IMR-90 (cell line): ENCODE measurements around the gene SIK3. TPM values are rescaled to one million over a fixed set of nuclear protein-coding genes. Genes with fewer than 3 reads are reported as not detected.

ENCODE experiments used
- ATAC-seq: fragments of 200-7000 bp; cut with Tn5 transposase; 2 replicates; pipeline ENCODE4 v1.9.1; 2020; ENCODE audit warnings: low read depth, mild to moderate bottlenecking, moderate library complexity
- BruUV-seq: library from RNA; stranded (reverse); fragments of 400-500 nt; replicated peaks from 2 replicates; lab custom pipeline; 2021; lab: Mats Ljungman, UMichigan
- CTCF ChIA-PET: fragments of 300-600 bp; formaldehyde crosslinking; extraction: SDS; loops from one replicate; lab custom pipeline; 2021; ENCODE audit warnings: antibody characterized with exemption; lab: Yijun Ruan, JAX
- POLR2A ChIA-PET: fragments of 300-600 bp; sonication (Branson Sonifier 250); formaldehyde crosslinking; loops from one replicate; lab custom pipeline; 2022; ENCODE audit warnings: antibody characterized with exemption; ENCODE audit not compliant: unreplicated experiment; lab: Charles Lee
- DNase-seq: peaks from one replicate; pipeline ENCODE4 v3.0.0; 2013
- H2AFZ ChIP-seq: replicated peaks from 2 replicates; pipeline ENCODE3; 2013; ENCODE audit warnings: low read length, mild to moderate bottlenecking; ENCODE audit not compliant: poor library complexity
- H2AK5ac ChIP-seq: 2 replicates; pipeline ENCODE4 v1.6.1; 2013; ENCODE audit warnings: low read depth, low read length, inconsistent platforms
- H2AK9ac ChIP-seq: replicated peaks from 2 replicates; pipeline ENCODE3; 2013; ENCODE audit warnings: mild to moderate bottlenecking, low read depth, low read length, moderate library complexity; ENCODE audit not compliant: poor library complexity
- H2BK120ac ChIP-seq: 2 replicates; pipeline ENCODE4 v1.6.1; 2013; ENCODE audit warnings: low read depth, low read length, inconsistent platforms
- H2BK15ac ChIP-seq: 3 replicates; pipeline ENCODE4 v1.6.1; 2013; ENCODE audit warnings: low read depth, low read length, inconsistent platforms
- H2BK20ac ChIP-seq: 2 replicates; pipeline ENCODE4 v1.6.1; 2013; ENCODE audit warnings: low read depth, mild to moderate bottlenecking, inconsistent platforms, low read length, moderate library complexity
- H2BK5ac ChIP-seq: 2 replicates; pipeline ENCODE4 v1.6.1; 2013; ENCODE audit warnings: mild to moderate bottlenecking, low read depth, low read length, inconsistent platforms; ENCODE audit not compliant: poor library complexity, severe bottlenecking
- H3K14ac ChIP-seq: replicated peaks from 2 replicates; pipeline ENCODE4 v1.6.1; 2013; ENCODE audit warnings: low read depth, low read length, inconsistent platforms
- H3K18ac ChIP-seq: 2 replicates; pipeline ENCODE4 v1.6.1; 2013; ENCODE audit warnings: low read depth, low read length, control low read depth
- H3K23ac ChIP-seq: 2 replicates; pipeline ENCODE4 v1.6.1; 2013; ENCODE audit warnings: low read depth, low read length, inconsistent platforms
- H3K27ac ChIP-seq: 2 replicates; pipeline ENCODE4 v1.5.1; 2013; ENCODE audit warnings: mild to moderate bottlenecking, control low read depth, low read length; ENCODE audit not compliant: insufficient read depth
- H3K27me3 ChIP-seq: 2 replicates; pipeline ENCODE4 v1.6.1; 2013; ENCODE audit warnings: low read length; ENCODE audit not compliant: control insufficient read depth, insufficient read depth
- H3K36me3 ChIP-seq: 2 replicates; pipeline ENCODE4 v1.6.1; 2013; ENCODE audit warnings: low read length, mixed read lengths; ENCODE audit not compliant: control insufficient read depth, insufficient read depth
- H3K4ac ChIP-seq: 2 replicates; pipeline ENCODE4 v1.6.1; 2013; ENCODE audit warnings: low read depth, low read length, inconsistent platforms
- H3K4me1 ChIP-seq: 2 replicates; pipeline ENCODE4 v1.6.1; 2013; ENCODE audit warnings: low read length, mixed read lengths; ENCODE audit not compliant: control insufficient read depth, insufficient read depth
- H3K4me2 ChIP-seq: 2 replicates; pipeline ENCODE4 v1.6.1; 2013; ENCODE audit warnings: low read depth, mild to moderate bottlenecking, control low read depth, low read length, moderate library complexity
- H3K4me3 ChIP-seq: 2 replicates; pipeline ENCODE4 v1.5.1; 2013; ENCODE audit warnings: low read depth, mild to moderate bottlenecking, control low read depth, low read length, moderate library complexity; ENCODE audit not compliant: insufficient read depth
- H3K56ac ChIP-seq: 2 replicates; pipeline ENCODE4 v1.6.1; 2013; ENCODE audit warnings: low read length, inconsistent platforms; ENCODE audit not compliant: insufficient read depth; ENCODE audit errors: extremely low read depth
- H3K79me1 ChIP-seq, 2 experiments: 2 replicates each; pipeline ENCODE4 v1.6.1; 2013; ENCODE audit warnings: low read length in 2 of 2, inconsistent platforms in 1 of 2, low read depth in 1 of 2
- H3K9ac ChIP-seq: 2 replicates; pipeline ENCODE4 v1.6.1; 2013; ENCODE audit warnings: low read depth, low read length, control low read depth
- H3K9me1 ChIP-seq: 2 replicates; pipeline ENCODE4 v1.6.1; 2013; ENCODE audit warnings: low read length, inconsistent platforms; ENCODE audit not compliant: insufficient read depth
- H3K9me3 ChIP-seq: 2 replicates; pipeline ENCODE4 v1.6.1; 2013; ENCODE audit warnings: low read length; ENCODE audit not compliant: control insufficient read depth, insufficient read depth
- H4K20me1 ChIP-seq: 2 replicates; pipeline ENCODE4 v1.6.1; 2013; ENCODE audit warnings: low read length, inconsistent platforms; ENCODE audit not compliant: insufficient read depth
- H4K5ac ChIP-seq: 2 replicates; pipeline ENCODE4 v1.6.1; 2013; ENCODE audit warnings: mild to moderate bottlenecking, low read depth, low read length, control low read depth
- H4K8ac ChIP-seq, 2 experiments: 2 replicates each; pipeline ENCODE4 v1.6.1; 2013; ENCODE audit warnings: low read depth in 2 of 2, low read length in 2 of 2, control low read depth in 1 of 2, inconsistent platforms in 1 of 2
- H4K91ac ChIP-seq: 2 replicates; pipeline ENCODE4 v1.6.1; 2013; ENCODE audit warnings: low read depth, low read length, inconsistent platforms; ENCODE audit not compliant: insufficient read depth
- CEBPB ChIP-seq: IDR thresholded peaks from 2 replicates; pipeline ENCODE4 v1.6.1; 2012; ENCODE audit warnings: low read depth, low read length, improper control_type of control experiment
- CHD1 ChIP-seq: IDR thresholded peaks from 2 replicates; pipeline ENCODE4 v1.6.1; 2012; ENCODE audit warnings: low read depth, low read length, improper control_type of control experiment
- CTCF ChIP-seq: conservative IDR thresholded peaks from 2 replicates; pipeline ENCODE4 v1.5.1; 2012; ENCODE audit warnings: mild to moderate bottlenecking, low read depth, low read length, improper control_type of control experiment
- FOS ChIP-seq: fragments of 150-350 bp; IDR thresholded peaks from 2 replicates; pipeline ENCODE4 v1.6.1; 2016; ENCODE audit warnings: low read depth, low read length
- MAFK ChIP-seq: IDR thresholded peaks from 2 replicates; pipeline ENCODE4 v1.6.1; 2012; ENCODE audit warnings: low read depth, low read length, improper control_type of control experiment
- MAZ ChIP-seq: IDR thresholded peaks from 2 replicates; pipeline ENCODE4 v1.6.1; 2012; ENCODE audit warnings: low read depth, mild to moderate bottlenecking, low read length, improper control_type of control experiment, moderate library complexity, borderline replicate concordance
- MXI1 ChIP-seq: IDR thresholded peaks from 2 replicates; pipeline ENCODE4 v1.6.1; 2012; ENCODE audit warnings: low read depth, mild to moderate bottlenecking, low read length, moderate library complexity, borderline replicate concordance
- NFE2L2 ChIP-seq: fragments of 150-350 bp; IDR thresholded peaks from 2 replicates; pipeline ENCODE4 v1.6.1; 2016; ENCODE audit warnings: low read depth, mild to moderate bottlenecking, low read length
- RCOR1 ChIP-seq: IDR thresholded peaks from 2 replicates; pipeline ENCODE4 v1.6.1; 2012; ENCODE audit warnings: mild to moderate bottlenecking, low read length, improper control_type of control experiment; ENCODE audit not compliant: insufficient replicate concordance
- USF2 ChIP-seq: fragments of 150-350 bp; IDR thresholded peaks from 2 replicates; pipeline ENCODE4 v1.6.1; 2017; ENCODE audit warnings: mild to moderate bottlenecking, antibody characterized with exemption, low read length, low read depth
- WGBS, 2 experiments: methylation state at CpG; one replicate each; pipeline versions ENCODE4 v1.1.5 to v1.1.7; 2013; ENCODE audit warnings: missing lambda C conversion rate in 2 of 2; ENCODE audit not compliant: insufficient read length in 1 of 2; ENCODE audit errors: extremely low coverage in 2 of 2; 5-methylcytosine and 5-hydroxymethylcytosine counted together
- dilution Hi-C: fragments of 300-500 bp; cut with HindIII; formaldehyde crosslinking; loops from one replicate; pipeline ENCODE4 v1.14.3; 2018; ENCODE audit warnings: low sequenced_read_pairs; ENCODE audit not compliant: unreplicated experiment
- in situ Hi-C: fragments of 300-500 bp; cut with MboI; formaldehyde crosslinking; loops from 3 replicates; pipeline ENCODE4 v1.14.3; 2019; ENCODE audit warnings: low sequenced_read_pairs, inconsistent platforms, mixed read lengths
- intact Hi-C: fragments of 100-400 bp; cut with micrococcal nuclease; formaldehyde crosslinking; loops from 2 replicates; pipeline ENCODE4 v1.10.0; 2022
- polyA plus RNA-seq, 3 experiments: library from polyadenylated mRNA; depleted of rRNA; stranded (reverse); fragments of >200 nt; gene quantifications; 2 replicates each; pipeline ENCODE4 v1.2.3, GENCODE V29; 2012; ENCODE audit warnings: low replicate concordance in 1 of 3
- total RNA-seq: library from RNA; depleted of rRNA; stranded (reverse); fragments of >200 nt; gene quantifications from 2 replicates; pipeline ENCODE4 v1.2.3, GENCODE V29; 2012

The SIK3 gene
- total and polyA plus RNA-seq, 2 of the 4 experiments (the other 2 are of a cell fraction), result 8.2 to 9.1 TPM

GRCh38 chr11:116798368-116798767 lies 299.9 kb downstream of the SIK3 start:
- H3K27ac ChIP-seq, result no peak overlapping the region
- no peak overlapping the region for H4K8ac ChIP-seq
- ChIA-PET POLR2A (no interaction called here), CTCF (interaction anchor here (0.7 to 1.0 kb wide), 3 partner anchors 9 to 37 kb away, joined by 3 to 6 read pairs (median 3); no protein-coding TSS in a partner anchor)
- H4K91ac ChIP-seq, result no peak overlapping the region
- H3K4ac ChIP-seq, result no peak overlapping the region
- H4K5ac ChIP-seq, result no peak overlapping the region
- intact Hi-C loops (no loop called here), dilution Hi-C loops (no loop called here), in situ Hi-C loops (no loop called here)
- H2BK15ac ChIP-seq, result no peak overlapping the region
- H3K36me3 ChIP-seq, result no peaks in the 10 kb centered on the region
- no peak overlapping the region for H2AK9ac ChIP-seq
- no peak for TF ChIP-seq MXI1
- no peak for TF ChIP-seq FOS
- no peak for TF ChIP-seq USF2
- no peak for TF ChIP-seq MAZ
- TF ChIP-seq CHD1, result no peak
- TF ChIP-seq NFE2L2, result no peak
- TF ChIP-seq CEBPB, result no peak
- TF ChIP-seq RCOR1, result no peak
- no peak for TF ChIP-seq MAFK
- TF ChIP-seq CTCF, result no peak
- H3K18ac ChIP-seq, result no peak overlapping the region
- H2BK120ac ChIP-seq, result no peak overlapping the region
- no TSS peak for BruUV-seq
- H3K14ac ChIP-seq, result no peak overlapping the region
- no peaks in the 10 kb centered on the region; the same call in 1 of the 2 replicates for H3K9me1 ChIP-seq
- ATAC-seq, result no peak
- H3K4me3 ChIP-seq, result no peak overlapping the region
- no peak overlapping the region for H2AFZ ChIP-seq
- H3K9ac ChIP-seq, result no peak overlapping the region
- H3K4me2 ChIP-seq, result no peak overlapping the region
- H3K23ac ChIP-seq, result no peak overlapping the region
- 59% methylated on average over 4 of the region's 5 CpGs; no CpG with 5 or more reads in 1 of the 2 experiments for WGBS, 2 experiments
- H2BK5ac ChIP-seq, result no peak overlapping the region
- no peak overlapping the region for H2BK20ac ChIP-seq
- H3K9me3 ChIP-seq, result no peaks in the 10 kb centered on the region
- H3K4me1 ChIP-seq, result no peaks in the 10 kb centered on the region
- DNase-seq, result no peak
- H2AK5ac ChIP-seq, result no peak overlapping the region
- H3K56ac ChIP-seq, result no peak overlapping the region
- peaks cover 6% of the 10 kb centered on the region for H3K27me3 ChIP-seq
- no peaks in the 10 kb centered on the region for H4K20me1 ChIP-seq
- no peaks in the 10 kb centered on the region for H3K79me1 ChIP-seq
